Sciatic nerve (tissue), 2 donors: ENCODE data around the gene CHAF1A. TPM values are rescaled to one million over a fixed set of nuclear protein-coding genes. Genes with fewer than 3 reads are reported as not detected.

Source experiments
- ATAC-seq: fragments of 200-7000 bp; cut with Tn5 transposase; one replicate; pipeline ENCODE4 v1.9.1; 2020; ENCODE audit warnings: mild to moderate bottlenecking, moderate library complexity
- DNase-seq: peaks from one replicate; pipeline ENCODE4 v3.0.0-alpha.2; 2020; ENCODE audit warnings: low spot score
- intact Hi-C: fragments of 100-400 bp; cut with DNase I; formaldehyde crosslinking; loops from one replicate; pipeline ENCODE4 v1.14.2; 2022
- total RNA-seq: library from RNA; stranded (reverse); fragmentation: NEBNext Ultra II Directional; extraction: Animal tissue kit (Norgen Biotek cat#: 25700); gene quantifications from one replicate; pipeline ENCODE4 v1.2.1, GENCODE V29; 2021
- donor health status: DM: no; HTN: no; CAD: no.
- donor health status: DM: no; HTN: no; CAD: no.

CHAF1A gene
- total RNA-seq, 1 donor from 2014 or later = 8.0 TPM

DNA sequence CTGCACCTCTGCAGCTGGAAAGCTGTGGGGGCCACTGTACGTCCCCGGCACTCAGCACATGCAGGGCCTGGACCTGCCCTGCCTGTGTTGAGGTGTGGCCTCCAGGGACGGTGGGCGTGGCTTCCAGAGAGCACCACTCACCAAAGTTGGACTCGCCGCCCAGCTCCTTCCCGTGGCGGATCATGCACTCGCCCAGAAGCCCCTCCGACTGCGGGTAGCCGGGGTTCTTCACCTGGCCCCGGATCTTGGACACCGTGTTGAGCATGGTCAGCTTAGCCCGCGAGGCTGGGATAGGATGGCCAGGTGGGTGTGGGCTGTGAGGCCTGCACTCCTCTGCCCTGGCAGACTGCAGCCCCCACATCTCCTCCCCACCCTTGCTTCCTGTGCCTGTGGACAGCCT lies 37.1 kb upstream of the CHAF1A start:
- intact Hi-C loops = loop anchor here (10.0 kb wide), 1 partner anchor 101 kb away; no protein-coding TSS in a partner anchor
- no peak for DNase-seq
- no peak for ATAC-seq

DNA sequence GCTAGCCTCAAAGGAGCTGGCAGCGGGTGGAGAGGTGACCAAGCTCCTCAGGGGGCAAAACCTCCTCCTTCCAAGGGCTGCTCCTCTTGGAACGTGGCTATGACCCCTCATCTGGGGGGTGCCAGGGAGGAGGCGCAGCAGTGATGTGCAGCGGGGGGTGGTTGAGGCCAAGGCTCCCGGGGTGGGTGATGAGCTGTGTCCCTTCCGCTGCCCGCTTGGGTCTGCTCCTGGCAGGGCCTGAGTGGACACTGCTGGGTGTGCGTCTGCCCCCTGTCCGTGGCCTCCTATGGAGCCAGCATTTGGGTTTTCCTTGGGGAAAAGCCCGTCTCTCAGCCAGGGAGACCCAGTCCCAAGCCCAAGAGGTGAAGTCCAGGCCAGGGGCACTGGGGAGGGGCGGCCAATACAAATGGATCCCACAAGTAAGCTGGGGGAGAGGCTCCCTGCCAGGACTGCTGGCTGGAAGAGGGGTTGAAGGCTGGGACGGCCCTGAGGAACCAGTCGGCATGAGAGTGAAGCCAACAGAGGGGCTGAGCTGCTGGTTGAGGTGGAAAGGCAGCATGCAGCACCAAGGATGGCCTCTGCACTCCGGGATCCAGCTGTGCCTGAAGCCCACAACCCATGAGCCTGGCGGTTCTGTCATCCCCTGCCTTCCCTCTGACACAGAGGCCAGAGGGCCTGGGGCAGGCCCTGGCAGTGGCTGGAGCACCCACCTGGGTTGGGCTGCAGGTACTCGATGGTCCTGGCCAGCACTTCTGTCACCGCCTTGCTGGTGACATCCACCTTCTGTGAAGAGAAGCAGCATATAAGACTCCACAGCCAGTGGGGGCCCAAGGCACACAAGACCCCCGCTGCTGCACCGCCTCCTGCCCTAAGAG lies 36.4 kb upstream of the CHAF1A start:
- no peak for ATAC-seq
- DNase-seq = no peak
- intact Hi-C loops = loop anchor here (10.0 kb wide), 1 partner anchor 101 kb away; no protein-coding TSS in a partner anchor

DNA sequence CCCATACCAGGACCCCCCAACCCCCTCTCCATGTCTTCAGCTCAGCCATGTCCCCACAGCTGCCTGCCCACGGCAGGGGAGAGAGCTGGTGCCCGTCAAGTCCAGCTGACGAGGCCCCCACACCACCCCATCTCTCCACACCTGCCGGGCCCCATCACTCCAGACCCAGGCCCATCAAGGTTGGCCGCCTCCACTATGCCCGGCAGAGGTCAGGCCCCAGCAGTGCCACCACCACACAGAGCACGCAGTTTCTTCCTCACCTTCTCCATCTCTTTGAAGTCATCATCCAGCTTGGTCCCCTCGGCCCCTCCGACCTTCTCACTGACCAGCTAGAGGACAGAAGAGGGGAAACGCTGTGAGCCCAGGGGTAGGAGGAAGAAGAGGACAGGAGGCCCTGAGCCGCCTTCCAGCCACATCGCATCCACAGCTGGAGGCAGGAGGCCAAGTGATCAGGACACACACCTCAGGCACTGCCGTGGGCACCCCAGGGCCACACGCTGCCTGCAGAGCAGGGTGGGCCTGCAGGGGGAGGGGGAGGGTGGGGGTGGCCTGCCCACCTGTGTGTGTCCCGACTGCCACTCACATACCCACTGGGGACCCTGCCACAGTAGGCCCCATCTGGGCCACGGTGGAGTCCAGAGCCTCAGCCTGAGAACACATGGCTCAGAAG lies 35.6 kb upstream of the CHAF1A start:
- no peak for DNase-seq
- ATAC-seq = no peak
- intact Hi-C loops = loop anchor here (10.0 kb wide), 1 partner anchor 102 kb away; no protein-coding TSS in a partner anchor

DNA sequence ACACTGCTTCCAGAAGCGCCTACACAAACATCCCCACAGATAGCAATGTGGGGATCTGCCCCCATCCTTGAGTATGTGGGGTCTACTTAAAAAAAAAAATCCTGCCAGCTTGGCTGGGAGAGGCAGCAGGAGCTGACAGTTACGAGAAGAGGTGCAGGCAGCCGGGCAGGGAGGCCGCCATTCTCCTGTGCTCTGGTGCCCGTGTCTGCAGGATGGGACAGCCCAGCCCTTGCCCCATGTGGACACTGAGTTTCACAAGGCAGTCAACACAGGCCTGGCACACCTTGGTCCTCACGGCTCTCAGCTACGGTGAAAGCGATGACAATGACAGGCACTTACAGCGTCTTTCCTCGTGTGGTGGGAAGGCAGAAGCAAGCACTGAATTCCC lies 35.1 kb upstream of the CHAF1A start:
- ATAC-seq = no peak
- no peak for DNase-seq
- intact Hi-C loops = loop anchor here (10.0 kb wide), 1 partner anchor 103 kb away; no protein-coding TSS in a partner anchor

DNA sequence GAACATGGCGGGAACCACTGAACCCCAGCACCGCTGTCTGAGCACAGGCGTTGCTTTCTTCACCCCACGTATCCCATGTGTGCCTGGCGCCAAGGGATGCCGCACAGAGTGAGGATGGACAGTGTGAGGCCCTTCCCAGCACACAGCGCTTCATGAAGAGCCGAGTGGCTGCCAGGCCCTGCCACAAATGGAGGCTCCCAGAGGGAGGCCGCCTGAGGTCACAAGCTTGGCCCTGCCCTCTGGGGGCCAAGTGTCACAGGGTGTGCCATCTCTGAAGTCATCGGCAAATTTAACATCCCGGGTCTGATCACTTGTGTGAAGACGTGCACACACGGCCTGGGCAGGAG lies 34.7 kb upstream of the CHAF1A start:
- intact Hi-C loops = loop anchor here (10.0 kb wide), 1 partner anchor 103 kb away; no protein-coding TSS in a partner anchor
- ATAC-seq (no peak), DNase-seq (no peak)

DNA sequence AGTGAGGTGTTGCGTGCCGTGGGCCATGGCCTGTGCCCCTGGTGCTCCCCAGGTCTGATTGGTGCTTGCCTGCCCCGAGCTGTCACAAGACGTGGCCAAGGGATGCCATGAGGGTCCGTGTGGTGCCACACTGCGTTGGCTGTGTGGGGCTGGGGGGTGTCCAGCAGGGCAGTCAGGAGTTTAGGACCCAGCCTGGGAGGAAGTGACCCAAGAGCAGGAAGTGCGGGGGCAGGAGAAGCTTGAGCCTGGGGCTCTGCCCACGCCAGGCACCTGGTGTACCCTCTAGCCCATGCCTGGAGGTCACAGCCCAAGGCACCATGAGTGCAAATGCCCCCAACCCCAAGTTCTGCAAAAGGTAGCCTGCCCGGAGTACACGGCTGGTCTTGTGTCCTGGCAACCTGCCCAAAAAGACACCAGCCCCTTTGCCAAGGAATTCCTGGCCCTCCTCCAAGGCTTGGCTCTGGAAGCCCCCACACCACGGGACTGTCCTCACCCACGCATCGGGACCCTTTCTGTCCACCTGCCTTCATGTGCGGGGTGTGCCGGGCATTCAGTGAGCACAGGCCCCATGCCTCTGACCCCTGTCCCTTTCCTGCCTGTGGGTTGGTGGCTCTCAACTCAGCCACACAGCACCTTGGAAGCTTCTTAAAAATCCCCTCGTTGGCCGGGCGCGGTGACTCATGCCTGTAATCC lies 34.2 kb upstream of the CHAF1A start:
- no peak for ATAC-seq
- intact Hi-C loops = loop anchor here (10.0 kb wide), 1 partner anchor 103 kb away; no protein-coding TSS in a partner anchor

DNA sequence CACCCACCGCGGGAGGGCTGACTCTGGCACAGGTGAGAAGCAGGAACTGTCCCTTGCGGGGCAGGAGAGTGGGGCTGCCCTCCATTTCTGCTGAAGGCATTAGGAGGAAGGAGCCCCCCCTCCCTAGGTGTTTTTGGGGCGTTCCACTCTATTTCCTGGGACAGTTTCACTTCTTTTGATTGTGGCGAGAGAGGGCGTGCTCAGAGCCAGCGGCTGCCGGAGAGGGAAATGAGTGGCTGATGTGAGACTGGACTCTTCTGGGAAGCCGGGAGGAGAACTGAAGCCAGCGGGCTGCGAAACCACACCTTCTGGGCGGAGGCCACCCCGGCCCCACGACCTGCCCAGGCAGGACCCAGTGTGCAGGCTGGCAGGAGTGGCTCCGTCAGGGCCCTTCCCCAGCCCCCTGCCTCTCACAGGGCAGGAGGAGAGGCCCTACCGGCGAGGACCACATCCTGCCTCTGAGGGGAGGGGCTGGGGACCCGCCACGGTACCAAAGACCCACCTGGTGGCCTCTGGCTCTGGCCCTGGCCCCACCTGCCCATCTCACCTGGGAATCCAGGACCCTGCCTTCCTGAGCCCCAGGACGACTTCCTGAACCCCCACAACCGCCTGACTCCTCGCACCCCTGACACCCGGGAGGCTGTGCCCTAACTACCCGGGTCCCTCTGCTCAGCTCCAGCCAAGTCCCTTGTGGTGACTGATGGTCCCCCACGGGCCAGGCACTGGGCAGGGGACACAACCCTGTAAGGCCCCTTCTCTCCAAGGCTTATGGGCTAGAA lies 33.1 kb upstream of the CHAF1A start:
- intact Hi-C loops = loop anchor here (10.0 kb wide), 1 partner anchor 104 kb away; no protein-coding TSS in a partner anchor
- DNase-seq (no peak), ATAC-seq (peak; percentile 18)

More for the DNA sequence above, 34.2 kb upstream of the CHAF1A start:
- DNase-seq = no peak

DNA sequence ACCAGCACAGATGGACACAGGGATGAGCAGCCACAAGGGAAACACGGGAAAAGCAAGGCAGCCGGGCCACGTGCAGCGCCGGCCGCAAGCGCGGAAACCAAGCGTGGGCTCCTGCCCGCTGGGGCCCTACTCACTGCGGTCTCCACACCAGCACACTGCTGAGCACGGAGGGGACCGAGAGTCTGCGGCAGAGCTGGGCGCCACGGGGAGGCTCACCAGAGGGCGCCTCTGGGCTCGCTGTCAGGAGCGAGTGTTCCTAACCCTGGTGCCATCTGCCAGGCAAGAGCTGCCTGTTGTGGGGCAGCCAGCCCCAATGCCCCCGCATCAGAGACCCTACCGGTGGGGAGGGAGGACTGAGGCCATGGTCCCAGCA lies 32.6 kb upstream of the CHAF1A start:
- intact Hi-C loops = loop anchor here (10.0 kb wide), 1 partner anchor 105 kb away; no protein-coding TSS in a partner anchor
- DNase-seq (no peak), ATAC-seq (peak; percentile 48)

DNA sequence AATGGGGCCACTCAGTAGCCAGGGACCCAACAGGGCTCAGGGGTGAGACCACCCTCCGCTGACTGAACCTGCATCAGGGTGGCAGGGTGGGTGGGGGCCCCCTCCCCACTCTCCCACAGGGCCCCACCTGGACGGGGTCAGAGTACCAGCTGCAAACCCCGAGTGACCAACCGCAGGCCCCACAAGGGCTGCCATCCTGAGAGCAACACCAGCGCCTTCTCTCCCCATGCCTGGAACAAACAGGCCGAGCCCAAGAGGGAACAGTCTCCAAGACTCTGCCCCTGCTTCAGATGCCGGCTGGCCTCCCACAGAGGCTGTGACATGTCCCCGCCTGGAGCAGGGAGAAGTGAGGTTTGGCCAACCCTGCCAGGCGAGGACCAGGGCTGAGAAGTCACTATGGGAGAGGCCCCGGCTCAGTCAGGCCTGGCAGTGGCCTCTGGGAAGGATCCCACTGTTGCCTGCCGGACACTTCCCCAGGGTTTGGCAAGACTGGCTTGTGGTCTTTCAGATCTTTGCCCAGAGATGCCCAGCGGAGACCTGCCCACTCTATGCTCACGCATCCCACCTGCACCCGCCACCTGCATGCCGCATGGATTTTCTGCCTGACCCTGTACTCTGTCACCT lies 31.9 kb upstream of the CHAF1A start:
- intact Hi-C loops = no loop called here
- DNase-seq (no peak), ATAC-seq (no peak)

DNA sequence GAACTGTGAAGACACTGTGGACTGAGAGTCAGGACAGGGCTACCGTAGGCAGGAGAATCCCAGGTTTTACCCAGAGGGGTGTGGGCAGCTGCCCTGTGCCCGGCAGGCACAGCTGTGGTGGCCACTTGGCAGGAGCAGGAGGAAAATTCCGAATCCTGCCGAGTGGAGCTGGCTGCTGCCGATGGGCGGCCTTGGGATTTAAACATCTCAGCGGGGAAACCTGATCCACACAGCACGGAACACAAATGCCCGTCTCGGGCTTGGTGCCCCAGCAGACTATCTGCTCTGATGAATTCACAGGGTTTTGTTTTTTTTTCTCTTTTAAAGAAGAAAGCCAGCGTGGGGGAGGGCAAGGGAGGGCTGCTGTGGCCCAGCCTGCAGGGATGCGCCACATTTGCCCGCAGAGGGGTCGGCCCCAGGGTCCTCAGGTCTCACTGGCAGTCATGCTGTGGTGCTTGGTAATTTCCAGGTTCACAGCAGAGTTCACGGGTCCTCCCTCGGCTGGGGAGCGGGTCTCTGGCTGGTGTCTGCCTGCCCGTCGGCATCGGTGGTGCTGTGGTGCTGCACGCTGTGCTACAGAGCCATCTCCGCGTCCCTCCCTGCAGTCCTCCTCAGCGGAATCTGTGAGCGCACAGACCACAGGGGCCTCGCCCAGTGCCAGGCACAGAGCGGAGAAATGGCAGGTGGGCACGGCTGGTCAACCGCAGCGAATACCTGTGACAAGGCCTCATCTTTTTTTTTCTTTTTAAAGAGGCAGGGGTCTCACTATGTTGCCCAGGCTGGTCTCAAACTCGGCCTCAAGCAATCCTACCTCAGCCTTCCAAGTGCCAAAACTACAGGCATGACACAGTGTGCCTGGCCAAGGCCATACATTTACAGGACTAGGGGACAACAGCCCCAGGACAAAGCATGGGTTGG lies 30.9 kb upstream of the CHAF1A start:
- DNase-seq = no peak
- intact Hi-C loops = no loop called here
- no peak for ATAC-seq

DNA sequence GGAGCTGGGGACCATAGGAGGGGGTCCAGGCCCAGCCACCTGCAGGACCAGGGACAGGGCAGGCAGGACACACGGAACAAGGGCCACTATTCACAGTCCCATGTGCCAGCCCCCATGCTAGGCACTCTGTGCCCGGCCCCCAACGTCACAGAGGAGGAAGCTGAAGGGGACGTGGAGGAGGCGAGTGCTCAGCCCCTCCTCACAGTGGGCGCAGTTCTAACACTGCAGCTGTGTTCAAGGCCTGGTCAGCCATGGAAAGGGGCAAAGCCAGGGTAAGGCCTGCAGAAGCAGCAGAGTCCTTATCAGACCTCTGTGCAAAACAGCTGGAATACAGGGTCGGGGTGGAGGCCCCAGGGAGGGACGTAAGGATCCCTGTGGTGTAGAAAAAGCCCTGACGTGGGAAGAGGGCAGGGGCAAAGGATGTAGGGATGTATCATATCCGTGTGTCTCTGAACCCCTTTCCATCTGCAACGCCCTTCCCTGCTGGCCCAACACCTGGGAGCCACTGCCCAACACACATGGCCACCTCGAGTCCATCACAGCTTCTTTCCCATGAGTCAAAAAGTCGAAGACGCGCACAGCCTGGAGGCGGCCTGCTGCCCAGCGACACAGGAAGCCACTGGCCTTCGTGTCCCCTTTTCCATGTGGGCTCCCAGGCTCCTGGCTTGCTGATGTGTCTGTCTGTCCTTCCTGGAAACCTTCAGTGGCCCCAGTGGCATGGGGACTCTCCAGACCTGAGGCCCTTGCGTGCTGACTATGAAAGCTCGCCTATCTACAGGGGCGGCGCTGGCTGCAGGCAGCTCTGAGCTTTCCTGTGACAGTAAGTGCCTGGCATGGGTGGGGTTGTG lies 30.1 kb upstream of the CHAF1A start:
- intact Hi-C loops = no loop called here
- no peak for ATAC-seq
- DNase-seq = no peak

DNA sequence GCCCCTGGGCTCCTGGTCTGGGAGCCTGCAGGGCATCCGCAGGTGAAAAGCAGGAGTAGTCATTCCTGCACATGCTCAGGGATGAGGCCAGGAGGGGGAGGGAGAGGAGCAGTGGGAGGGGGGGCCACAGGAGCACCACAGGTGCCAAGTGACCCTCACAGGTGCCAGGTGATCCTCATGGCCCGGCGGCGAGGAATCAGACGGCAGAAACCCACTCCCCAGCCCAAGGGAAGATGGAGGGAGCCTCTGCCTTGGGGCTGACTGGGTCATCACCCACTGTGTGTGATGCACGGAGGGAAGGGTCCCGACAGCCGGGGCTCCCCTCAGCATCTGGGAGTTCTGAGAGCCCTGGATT lies 29.4 kb upstream of the CHAF1A start:
- intact Hi-C loops = no loop called here
- ATAC-seq = no peak
- DNase-seq = no peak

DNA sequence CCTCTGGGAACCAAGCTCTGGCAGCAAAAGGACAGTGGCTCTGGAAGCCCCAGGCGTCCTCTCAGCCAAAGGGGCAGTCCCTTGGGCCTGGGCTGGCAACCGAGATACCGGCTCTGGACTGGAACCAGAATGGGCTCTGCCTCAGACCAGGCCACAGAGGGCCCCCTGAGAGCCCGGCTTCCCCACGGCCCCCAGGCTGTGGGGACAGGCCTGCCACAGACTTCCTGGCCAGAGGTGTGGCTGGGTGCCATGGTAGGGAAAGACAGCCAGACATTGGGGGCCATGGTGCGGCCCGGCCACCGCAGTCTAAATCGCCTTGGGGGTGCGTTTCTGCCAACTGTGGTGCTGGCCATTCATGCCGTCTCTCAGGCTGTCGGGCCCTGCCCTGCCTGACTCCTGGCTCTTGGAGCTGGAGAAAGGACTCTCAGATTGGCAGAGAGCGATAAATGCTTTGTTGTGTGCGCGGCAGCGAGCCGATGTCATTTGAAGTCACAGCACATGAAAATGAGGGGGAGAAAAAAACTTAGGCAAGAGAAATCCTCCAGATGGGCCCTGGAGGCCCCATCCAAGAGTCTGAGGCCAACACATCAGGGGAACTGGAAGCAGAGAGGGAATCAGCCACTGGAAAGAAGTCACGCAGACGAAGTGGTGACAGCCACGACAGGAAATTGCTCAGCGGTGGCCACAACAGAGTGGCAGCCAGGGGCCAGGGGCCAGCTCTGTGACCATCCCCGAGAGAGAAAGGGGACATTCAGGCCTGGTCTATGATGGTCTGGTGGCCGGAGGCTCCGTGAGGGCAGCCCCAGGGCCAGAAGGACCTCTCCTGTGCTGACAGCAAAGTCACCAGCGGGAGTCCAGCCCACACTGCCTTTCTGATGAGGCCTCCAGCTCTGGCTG lies 28.6 kb upstream of the CHAF1A start:
- DNase-seq = no peak
- peak; percentile 19 for ATAC-seq
- intact Hi-C loops = no loop called here

DNA sequence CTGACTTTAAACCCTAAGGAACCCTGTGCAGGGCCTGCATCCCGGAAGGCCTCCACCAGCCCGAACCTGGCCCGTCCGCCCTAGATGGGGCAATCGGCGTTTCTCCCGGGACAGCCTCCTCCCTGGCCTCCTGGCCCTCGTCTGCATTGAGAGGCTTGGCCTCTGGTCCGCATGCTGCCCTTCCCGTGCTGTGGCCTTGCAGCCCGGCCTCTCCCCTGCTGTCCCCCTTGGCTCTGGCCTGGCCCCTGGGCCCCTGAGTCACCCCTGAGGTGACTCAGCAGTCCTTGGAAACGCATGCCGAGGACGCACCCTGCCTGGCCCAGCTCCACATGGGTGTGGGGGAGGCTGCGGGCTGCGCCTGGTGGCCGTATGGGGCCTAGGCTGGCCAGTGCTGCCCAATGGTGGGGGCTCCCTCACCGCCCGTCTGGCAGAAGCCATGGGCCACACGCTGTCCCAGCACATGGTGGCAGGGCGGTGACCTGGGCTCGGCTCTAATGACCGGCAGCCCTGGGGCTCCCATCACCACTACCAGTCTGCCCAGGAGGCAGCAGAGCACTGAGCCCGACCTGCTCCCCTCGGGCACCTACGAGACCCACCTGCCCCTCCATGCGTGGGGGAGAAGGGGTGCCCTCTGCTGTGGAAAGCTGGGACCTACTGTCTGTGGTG lies 27.8 kb upstream of the CHAF1A start:
- intact Hi-C loops = no loop called here
- DNase-seq (no peak), ATAC-seq (peak; percentile 77)
